ENCODE data around the gene COBL.

Gene COBL

DNA sequence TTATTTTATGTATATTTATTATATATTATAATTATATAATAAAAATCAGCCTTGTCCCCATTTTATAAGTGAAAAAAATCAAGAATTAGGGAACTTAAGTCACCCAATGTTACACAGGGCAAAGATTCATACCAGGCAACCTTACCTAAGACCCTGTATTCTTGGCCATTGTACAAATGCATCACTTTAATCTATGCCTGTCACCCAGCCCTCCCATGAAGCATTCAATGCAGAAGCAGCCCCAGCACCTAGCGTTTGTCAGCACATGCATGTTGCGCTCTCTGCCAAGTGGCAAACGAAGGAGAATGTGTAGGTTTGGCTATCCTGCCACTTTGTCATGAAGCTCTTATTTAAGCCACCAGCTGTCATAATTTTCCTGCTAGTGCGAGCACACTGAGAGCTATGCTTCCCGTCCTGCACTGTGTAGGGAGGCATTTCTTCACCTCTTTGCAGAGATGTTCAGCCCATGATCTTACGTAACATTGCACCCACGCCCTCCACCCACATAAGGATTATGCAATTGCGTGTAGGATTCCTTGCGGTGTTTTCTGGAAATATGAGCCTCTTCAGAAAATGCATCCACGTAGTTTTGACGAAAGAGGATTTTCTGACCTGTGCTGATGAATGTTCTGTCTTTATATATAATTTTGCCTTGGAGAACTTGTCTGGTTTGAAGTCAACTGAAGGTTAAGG lies 7.7 kb upstream of the COBL start:
- no peak for DNase-seq (ENCODE audit: insufficient read length)
- no peak for TF ChIP-seq POLR2AphosphoS5 (IDR thresholded peaks at IDR 0.05; ENCODE audit: low read depth, low read length)
- no peak for TF ChIP-seq POLR2A (IDR thresholded peaks at IDR 0.05; ENCODE audit: low read depth, low read length)
- no peak for TF ChIP-seq TAF1 (IDR thresholded peaks at IDR 0.05; ENCODE audit: borderline replicate concordance, low read depth, low read length)
- FAIRE-seq, result no peak

GRCh38 chr7:51321961-51322515 lies 5.4 kb upstream of the COBL start:
- no peak for DNase-seq (ENCODE audit: insufficient read length)
- no peak for FAIRE-seq
- TF ChIP-seq POLR2A (IDR thresholded peaks at IDR 0.05; ENCODE audit: low read depth, low read length) (no peak), TAF1 (IDR thresholded peaks at IDR 0.05; ENCODE audit: borderline replicate concordance, low read depth, low read length) (no peak), POLR2AphosphoS5 (IDR thresholded peaks at IDR 0.05; ENCODE audit: low read depth, low read length) (no peak)

DNA sequence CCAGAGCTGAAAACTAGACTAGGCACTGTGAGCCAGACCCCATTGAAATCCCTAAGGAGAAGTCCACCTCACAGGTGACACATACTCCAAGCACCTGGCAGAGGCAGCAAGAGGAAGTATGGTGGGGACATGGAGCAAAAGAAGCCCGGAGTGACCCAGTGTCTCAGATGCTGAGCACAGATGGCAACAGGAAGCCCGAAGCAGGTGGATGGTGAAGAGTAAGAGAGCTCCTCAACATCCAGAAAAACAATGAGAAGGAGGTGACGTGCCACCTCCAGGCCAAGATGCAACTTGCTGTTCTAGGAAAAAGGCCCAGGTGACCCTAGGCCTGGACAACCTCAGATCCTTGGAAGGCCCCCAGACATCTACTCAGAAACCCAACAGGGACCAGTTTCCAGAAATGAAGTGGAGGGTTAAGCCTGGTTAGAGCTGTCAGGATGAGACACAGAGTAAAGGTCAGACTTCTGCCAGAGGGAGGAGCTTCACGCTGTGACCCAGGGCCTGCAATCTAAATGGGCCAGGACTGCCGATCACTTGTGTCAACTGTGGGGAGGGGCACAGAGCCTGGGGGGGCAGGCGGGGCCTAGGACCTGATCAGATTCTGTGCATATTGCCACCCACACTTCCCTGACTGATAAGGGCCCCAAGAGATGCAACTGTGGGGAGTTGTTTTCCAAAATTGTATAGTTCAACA lies 2.4 kb upstream of the COBL start:
- FAIRE-seq, result no peak
- TF ChIP-seq POLR2A (IDR thresholded peaks at IDR 0.05; ENCODE audit: low read depth, low read length), result no peak
- no peak for TF ChIP-seq POLR2AphosphoS5 (IDR thresholded peaks at IDR 0.05; ENCODE audit: low read depth, low read length)
- no peak for TF ChIP-seq TAF1 (IDR thresholded peaks at IDR 0.05; ENCODE audit: borderline replicate concordance, low read depth, low read length)
- no peak for DNase-seq (ENCODE audit: insufficient read length)

DNA sequence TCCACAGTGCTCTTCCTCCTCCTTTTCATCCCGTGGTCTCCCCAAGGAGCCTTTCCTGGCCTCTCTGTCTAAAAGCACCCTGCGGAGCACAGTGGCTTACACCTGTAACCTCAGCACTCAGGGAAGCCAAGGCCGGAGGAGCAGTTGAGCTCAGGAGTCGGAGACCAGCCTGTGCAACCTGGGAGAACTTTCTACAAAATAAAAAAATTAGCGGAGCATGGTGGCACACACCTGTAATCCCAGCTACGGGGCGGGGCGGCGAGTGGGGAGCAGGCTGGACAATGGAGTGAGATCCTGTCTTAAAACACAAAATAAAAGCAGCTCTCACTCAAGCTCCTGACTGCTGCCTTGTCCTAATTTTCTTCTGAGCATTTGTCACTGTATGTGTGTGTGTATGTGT lies 1.4 kb upstream of the COBL start:
- no peak for FAIRE-seq
- no peak for TF ChIP-seq TAF1 (IDR thresholded peaks at IDR 0.05; ENCODE audit: borderline replicate concordance, low read depth, low read length)
- TF ChIP-seq POLR2AphosphoS5 (IDR thresholded peaks at IDR 0.05; ENCODE audit: low read depth, low read length), result no peak
- no peak for TF ChIP-seq POLR2A (IDR thresholded peaks at IDR 0.05; ENCODE audit: low read depth, low read length)
- no peak for DNase-seq (ENCODE audit: insufficient read length)

DNA sequence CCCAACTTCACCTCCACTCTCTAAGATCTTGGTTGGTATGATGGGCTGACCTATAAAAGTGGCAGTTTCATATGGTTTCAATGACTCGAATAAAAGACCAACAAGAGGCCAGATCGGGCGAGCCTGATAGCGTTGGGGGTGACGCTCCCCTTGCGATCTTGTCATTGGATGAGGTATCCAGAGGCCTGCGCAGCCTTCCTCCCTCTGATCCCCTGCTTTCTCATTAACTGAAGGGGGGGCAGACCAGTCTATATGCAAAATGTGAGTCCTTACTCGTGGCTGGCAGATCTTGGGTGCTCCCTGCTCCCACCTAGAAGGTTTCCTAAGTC lies 937 bp upstream of the COBL start:
- FAIRE-seq, result no peak
- DNase-seq (ENCODE audit: insufficient read length), result no peak
- TF ChIP-seq POLR2AphosphoS5 (IDR thresholded peaks at IDR 0.05; ENCODE audit: low read depth, low read length) (no peak), POLR2A (IDR thresholded peaks at IDR 0.05; ENCODE audit: low read depth, low read length) (no peak), TAF1 (IDR thresholded peaks at IDR 0.05; ENCODE audit: borderline replicate concordance, low read depth, low read length) (no peak)

- no peak for TF ChIP-seq TAF1 (IDR thresholded peaks at IDR 0.05; ENCODE audit: borderline replicate concordance, low read depth, low read length)
- no peak for TF ChIP-seq POLR2A (IDR thresholded peaks at IDR 0.05; ENCODE audit: low read depth, low read length)
- no peak for TF ChIP-seq POLR2AphosphoS5 (IDR thresholded peaks at IDR 0.05; ENCODE audit: low read depth, low read length)
- DNase-seq (ENCODE audit: insufficient read length), result no peak
- no peak for FAIRE-seq
Observed at GRCh38 chr7:51316262-51316665, 345 bp downstream of the COBL start.

- FAIRE-seq (no peak), DNase-seq (ENCODE audit: insufficient read length) (no peak)
- no peak for TF ChIP-seq POLR2A (IDR thresholded peaks at IDR 0.05; ENCODE audit: low read depth, low read length)
- TF ChIP-seq TAF1 (IDR thresholded peaks at IDR 0.05; ENCODE audit: borderline replicate concordance, low read depth, low read length), result no peak
- TF ChIP-seq POLR2AphosphoS5 (IDR thresholded peaks at IDR 0.05; ENCODE audit: low read depth, low read length), result no peak
Observed at GRCh38 chr7:51315393-51316261, 982 bp downstream of the COBL start.

GRCh38 chr7:51314726-51315125 lies 1.9 kb downstream of the COBL start:
- TF ChIP-seq POLR2AphosphoS5 (IDR thresholded peaks at IDR 0.05; ENCODE audit: low read depth, low read length) (no peak), TAF1 (IDR thresholded peaks at IDR 0.05; ENCODE audit: borderline replicate concordance, low read depth, low read length) (no peak), POLR2A (IDR thresholded peaks at IDR 0.05; ENCODE audit: low read depth, low read length) (no peak)
- FAIRE-seq (no peak), DNase-seq (ENCODE audit: insufficient read length) (no peak)

GRCh38 chr7:51313738-51314425 lies 2.7 kb downstream of the COBL start:
- TF ChIP-seq POLR2AphosphoS5 (IDR thresholded peaks at IDR 0.05; ENCODE audit: low read depth, low read length) (no peak), TAF1 (IDR thresholded peaks at IDR 0.05; ENCODE audit: borderline replicate concordance, low read depth, low read length) (no peak), POLR2A (IDR thresholded peaks at IDR 0.05; ENCODE audit: low read depth, low read length) (no peak)
- no peak for DNase-seq (ENCODE audit: insufficient read length)
- FAIRE-seq, result no peak

- DNase-seq (ENCODE audit: insufficient read length) (no peak), FAIRE-seq (no peak)
- TF ChIP-seq TAF1 (IDR thresholded peaks at IDR 0.05; ENCODE audit: borderline replicate concordance, low read depth, low read length) (no peak), POLR2A (IDR thresholded peaks at IDR 0.05; ENCODE audit: low read depth, low read length) (no peak), POLR2AphosphoS5 (IDR thresholded peaks at IDR 0.05; ENCODE audit: low read depth, low read length) (no peak)
Observed at GRCh38 chr7:51312951-51313737, 3.5 kb downstream of the COBL start.

All from GM12892 (cell line).